GM13976 (cell line): ENCODE measurements around the gene DCUN1D3.

Source experiments
- DNase-seq: peaks from one replicate; pipeline ENCODE4 v3.0.0; 2012; ENCODE audit warnings: low spot score
- in situ Hi-C: fragments of 300-500 bp; cut with MboI; formaldehyde crosslinking; loops from one replicate; pipeline ENCODE4 v1.12.0; 2022; ENCODE audit warnings: low sequenced_read_pairs, mixed read lengths, inconsistent platforms; ENCODE audit not compliant: unreplicated experiment
- TF ChIP-seq, protein P1 (sequence below): IDR thresholded peaks from 2 replicates; pipeline ENCODE4 v1.5.1; 2012; ENCODE audit warnings: borderline replicate concordance, mild to moderate bottlenecking; ENCODE audit not compliant: insufficient read depth; ENCODE audit errors: extremely low read depth, missing control alignments, control extremely low read depth

DCUN1D3 gene

DNA sequence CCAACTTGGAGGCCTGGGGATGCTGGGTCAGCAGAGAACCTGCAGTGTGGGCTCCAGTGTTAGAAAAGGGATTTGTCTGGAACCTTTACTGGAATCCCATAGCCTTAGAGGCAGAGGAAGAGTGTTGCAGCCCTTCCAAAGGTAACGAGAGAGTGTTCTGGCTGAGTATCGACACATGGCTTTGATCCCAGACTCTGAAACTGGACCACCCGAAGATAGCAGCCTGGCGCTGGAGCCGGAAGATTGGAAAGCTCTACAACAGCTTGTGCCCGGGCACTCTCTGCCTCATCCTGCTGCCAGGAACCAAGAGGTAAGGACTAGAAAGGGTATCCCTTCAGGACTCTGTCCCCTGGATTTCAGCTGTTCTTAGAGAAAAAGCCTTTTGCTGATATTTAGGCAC lies 54.1 kb downstream of the DCUN1D3 start:
- TF ChIP-seq, protein P1, sequence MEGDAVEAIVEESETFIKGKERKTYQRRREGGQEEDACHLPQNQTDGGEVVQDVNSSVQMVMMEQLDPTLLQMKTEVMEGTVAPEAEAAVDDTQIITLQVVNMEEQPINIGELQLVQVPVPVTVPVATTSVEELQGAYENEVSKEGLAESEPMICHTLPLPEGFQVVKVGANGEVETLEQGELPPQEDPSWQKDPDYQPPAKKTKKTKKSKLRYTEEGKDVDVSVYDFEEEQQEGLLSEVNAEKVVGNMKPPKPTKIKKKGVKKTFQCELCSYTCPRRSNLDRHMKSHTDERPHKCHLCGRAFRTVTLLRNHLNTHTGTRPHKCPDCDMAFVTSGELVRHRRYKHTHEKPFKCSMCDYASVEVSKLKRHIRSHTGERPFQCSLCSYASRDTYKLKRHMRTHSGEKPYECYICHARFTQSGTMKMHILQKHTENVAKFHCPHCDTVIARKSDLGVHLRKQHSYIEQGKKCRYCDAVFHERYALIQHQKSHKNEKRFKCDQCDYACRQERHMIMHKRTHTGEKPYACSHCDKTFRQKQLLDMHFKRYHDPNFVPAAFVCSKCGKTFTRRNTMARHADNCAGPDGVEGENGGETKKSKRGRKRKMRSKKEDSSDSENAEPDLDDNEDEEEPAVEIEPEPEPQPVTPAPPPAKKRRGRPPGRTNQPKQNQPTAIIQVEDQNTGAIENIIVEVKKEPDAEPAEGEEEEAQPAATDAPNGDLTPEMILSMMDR, result no peak
- DNase-seq, result no peak
- in situ Hi-C loops, result no loop called here

DNA sequence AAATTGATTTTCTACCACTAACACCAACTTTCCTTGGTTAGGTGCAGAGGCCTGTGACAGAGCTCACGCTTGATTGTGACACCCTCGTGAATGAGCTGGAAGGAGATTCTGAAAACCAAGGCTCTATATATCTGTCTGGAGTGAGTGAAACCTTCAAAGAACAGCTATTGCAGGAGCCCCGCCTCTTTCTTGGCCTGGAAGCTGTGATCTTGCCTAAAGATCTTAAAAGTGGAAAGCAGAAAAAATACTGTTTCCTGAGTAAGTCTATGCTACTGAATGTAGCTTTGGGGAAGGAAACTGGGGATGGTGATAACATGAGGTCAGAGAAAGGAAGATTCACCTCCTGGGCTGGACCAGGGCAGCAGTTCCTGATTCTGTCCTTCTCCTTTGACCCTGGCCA lies 55.6 kb downstream of the DCUN1D3 start:
- DNase-seq, result no peak
- in situ Hi-C loops, result no loop called here
- TF ChIP-seq, protein P1, result no peak

DNA sequence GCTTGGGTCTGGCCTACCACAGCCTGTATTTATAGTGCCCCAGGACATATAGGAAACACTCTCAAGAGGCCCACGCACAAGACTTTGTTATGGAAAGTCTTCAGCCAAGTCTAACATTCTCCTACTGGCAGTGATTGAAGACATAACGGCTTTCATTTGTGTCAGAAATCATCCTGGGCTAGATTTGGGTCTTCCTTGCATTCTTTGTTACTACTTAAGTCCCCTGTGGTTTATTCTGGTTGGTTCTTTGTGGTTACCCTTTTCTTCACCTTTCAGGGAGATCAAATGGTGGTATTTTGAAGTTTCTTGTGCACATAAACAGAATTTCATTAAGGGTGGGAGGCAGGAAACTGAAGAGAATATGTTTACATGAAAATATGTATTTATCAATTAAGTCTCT lies 56.1 kb downstream of the DCUN1D3 start:
- TF ChIP-seq, protein P1, result no peak

DNA sequence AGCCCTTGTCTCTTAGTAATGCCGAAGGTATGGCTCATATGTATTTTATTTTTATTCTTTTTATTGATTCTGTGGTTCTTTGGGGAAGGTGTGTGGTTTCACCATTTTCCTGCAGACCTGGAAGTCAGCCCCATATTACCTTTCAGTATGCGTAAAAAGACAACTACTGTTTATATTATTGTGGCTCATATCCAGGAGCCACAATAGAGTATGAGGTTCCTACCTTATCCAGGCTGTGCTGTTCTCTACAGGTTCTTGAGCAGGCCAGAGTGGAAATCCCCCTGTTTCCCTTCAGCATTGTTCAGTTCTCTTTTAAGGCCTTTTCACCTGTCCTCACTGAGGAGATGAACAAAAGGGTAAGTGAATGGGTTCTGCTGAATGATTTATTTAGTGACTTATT lies 60.7 kb downstream of the DCUN1D3 start:
- no peak for DNase-seq
- TF ChIP-seq, protein P1, result no peak
- in situ Hi-C loops, result no loop called here

More for the DNA sequence above, 56.1 kb downstream of the DCUN1D3 start:
- DNase-seq, result no peak
- in situ Hi-C loops, result no loop called here

DNA sequence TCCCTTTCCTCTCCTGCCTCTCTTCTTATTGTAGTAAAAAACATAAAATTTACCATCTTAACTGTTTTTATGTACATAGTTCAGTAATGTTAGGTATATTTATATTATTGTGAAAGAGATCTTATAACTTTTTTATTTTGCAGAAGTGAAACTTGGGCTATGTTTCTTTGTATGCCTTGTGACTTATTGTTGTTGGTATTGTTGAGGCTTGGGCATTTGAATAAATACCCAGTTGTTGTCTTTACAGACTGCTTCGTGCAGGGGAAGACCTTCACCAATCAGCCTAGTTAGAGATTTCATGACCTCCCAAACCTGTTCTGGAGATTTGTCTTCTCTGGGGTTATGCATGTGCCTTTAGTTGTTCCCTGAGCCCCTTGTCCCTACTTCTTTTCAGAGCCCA lies 61.9 kb downstream of the DCUN1D3 start:
- in situ Hi-C loops, result no loop called here
- TF ChIP-seq, protein P1, result no peak
- DNase-seq, result no peak

DNA sequence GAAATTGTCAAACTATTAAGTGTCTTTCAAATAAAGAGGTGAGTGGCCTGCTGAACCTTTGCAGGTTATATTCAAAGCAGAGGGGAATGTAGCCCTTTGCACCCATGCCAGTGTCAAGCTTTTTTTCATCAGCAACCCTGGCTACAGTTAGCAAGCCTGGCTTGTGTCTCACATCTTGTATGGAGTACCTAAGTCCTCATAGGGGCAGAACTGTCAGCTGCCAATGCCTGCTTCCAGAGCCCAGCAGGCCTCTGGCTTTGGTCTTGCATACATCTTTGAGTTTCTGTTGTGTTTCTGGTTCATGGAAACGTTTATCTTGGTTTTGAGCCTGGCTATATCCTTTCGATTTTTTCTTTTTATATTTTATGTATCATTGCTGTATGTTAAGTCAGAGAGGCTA lies 67.1 kb downstream of the DCUN1D3 start:
- TF ChIP-seq, protein P1, result no peak
- no peak for DNase-seq
- in situ Hi-C loops, result no loop called here

DNA sequence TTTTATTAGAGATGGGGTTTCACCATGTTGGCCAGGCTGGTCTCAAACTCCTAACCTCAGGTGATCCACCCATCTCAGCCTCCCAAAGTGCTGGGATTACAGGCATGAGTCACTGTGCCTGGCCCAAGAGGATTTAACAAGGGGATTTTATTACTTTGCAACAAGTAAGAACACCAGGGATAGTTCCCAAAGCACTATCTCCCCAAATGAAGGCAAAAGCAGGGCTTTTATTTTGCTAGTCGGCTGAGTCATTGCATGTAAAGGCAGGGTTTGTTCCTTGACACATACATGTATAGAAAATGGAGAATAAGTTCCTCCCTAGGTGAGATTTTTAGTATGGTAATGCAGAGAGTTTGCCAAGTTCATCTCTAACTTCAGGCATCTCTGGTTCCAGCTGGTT lies 69.8 kb downstream of the DCUN1D3 start:
- TF ChIP-seq, protein P1, result no peak
- in situ Hi-C loops, result no loop called here
- no peak for DNase-seq
